ENCODE results near the gene GABRR3.

The GABRR3 gene

DNA sequence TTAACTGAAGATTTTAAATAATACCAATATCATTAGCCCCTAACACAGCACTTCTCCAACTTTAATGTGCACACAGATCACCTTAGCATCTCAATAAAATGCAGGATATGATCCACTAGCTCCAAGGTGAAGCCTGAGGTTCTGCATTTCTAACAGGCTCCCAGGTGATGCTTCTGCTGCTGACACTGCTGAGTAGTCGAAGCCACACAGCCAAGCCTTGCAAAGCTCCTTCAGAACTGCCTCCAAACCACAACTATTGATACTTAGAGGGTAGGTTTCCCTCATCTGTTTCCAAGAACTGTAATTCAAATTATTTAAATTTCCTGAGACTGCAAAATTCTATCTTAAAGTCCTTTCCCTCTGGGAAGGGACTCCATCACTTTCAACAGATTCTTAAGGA lies 66.7 kb downstream of the GABRR3 start:
- no peak for TF ChIP-seq CTCF (IDR thresholded peaks at IDR 0.05; ENCODE audit: extremely low read depth, insufficient read depth, missing control alignments)
- DNase-seq (ENCODE audit: low spot score): no peak
- in situ Hi-C loops (cut with MboI; ENCODE audit: low pct_unique_long_range_greater_than_20kb, low sequenced_read_pairs, unreplicated experiment): no loop called here

DNA sequence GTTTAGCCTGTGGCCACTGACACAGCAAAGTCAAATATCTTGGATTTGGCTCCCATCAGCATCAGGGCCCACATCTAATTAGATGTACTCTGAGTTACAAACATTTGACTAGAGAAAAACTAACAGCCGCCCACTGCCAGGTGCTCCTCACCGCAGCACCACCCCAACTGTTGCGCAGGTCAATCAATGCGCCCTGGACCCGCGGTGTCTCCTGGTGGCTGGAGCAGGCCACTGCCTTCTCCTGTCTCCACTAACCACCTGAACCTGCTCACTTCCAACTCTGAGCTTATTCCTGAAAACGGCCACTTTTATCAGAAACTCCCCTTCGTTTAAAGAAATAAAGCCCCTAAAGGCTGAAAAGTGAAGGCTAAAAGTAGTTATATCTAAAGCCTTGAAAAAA lies 67.1 kb downstream of the GABRR3 start:
- no peak for TF ChIP-seq CTCF (IDR thresholded peaks at IDR 0.05; ENCODE audit: extremely low read depth, insufficient read depth, missing control alignments)
- in situ Hi-C loops (cut with MboI; ENCODE audit: low pct_unique_long_range_greater_than_20kb, low sequenced_read_pairs, unreplicated experiment): no loop called here
- no peak for DNase-seq (ENCODE audit: low spot score)

- DNase-seq (ENCODE audit: low spot score): no peak
These were observed 73.9 kb downstream of the GABRR3 start for GRCh38 chr3:97960993-97961766.

GRCh38 chr3:97960551-97960950 lies 74.6 kb downstream of the GABRR3 start:
- TF ChIP-seq CTCF (IDR thresholded peaks at IDR 0.05; ENCODE audit: extremely low read depth, insufficient read depth, missing control alignments): no peak
- in situ Hi-C loops (cut with MboI; ENCODE audit: low pct_unique_long_range_greater_than_20kb, low sequenced_read_pairs, unreplicated experiment): no loop called here
- no peak for DNase-seq (ENCODE audit: low spot score)

More at GRCh38 chr3:97960993-97961766, 73.9 kb downstream of the GABRR3 start:
- in situ Hi-C loops (cut with MboI; ENCODE audit: low pct_unique_long_range_greater_than_20kb, low sequenced_read_pairs, unreplicated experiment): no loop called here
- TF ChIP-seq CTCF (IDR thresholded peaks at IDR 0.05; ENCODE audit: extremely low read depth, insufficient read depth, missing control alignments): no peak

GRCh38 chr3:97959872-97960271 lies 75.2 kb downstream of the GABRR3 start:
- DNase-seq (ENCODE audit: low spot score): no peak
- in situ Hi-C loops (cut with MboI; ENCODE audit: low pct_unique_long_range_greater_than_20kb, low sequenced_read_pairs, unreplicated experiment): no loop called here
- no peak for TF ChIP-seq CTCF (IDR thresholded peaks at IDR 0.05; ENCODE audit: extremely low read depth, insufficient read depth, missing control alignments)

- TF ChIP-seq CTCF (IDR thresholded peaks at IDR 0.05; ENCODE audit: extremely low read depth, insufficient read depth, missing control alignments): no peak
- in situ Hi-C loops (cut with MboI; ENCODE audit: low pct_unique_long_range_greater_than_20kb, low sequenced_read_pairs, unreplicated experiment): no loop called here
- DNase-seq (ENCODE audit: low spot score): no peak
These were observed 76.3 kb downstream of the GABRR3 start for GRCh38 chr3:97958796-97959195.
